Limb (tissue), 2 donors: ENCODE results near the gene SLC6A6.

Experiments used
- DNase-seq, 2 donors: peaks; one replicate each; pipeline ENCODE4 v3.0.0-alpha.2; 2016; ENCODE audit errors: extremely low spot score in 2 of 2

The SLC6A6 gene

DNA sequence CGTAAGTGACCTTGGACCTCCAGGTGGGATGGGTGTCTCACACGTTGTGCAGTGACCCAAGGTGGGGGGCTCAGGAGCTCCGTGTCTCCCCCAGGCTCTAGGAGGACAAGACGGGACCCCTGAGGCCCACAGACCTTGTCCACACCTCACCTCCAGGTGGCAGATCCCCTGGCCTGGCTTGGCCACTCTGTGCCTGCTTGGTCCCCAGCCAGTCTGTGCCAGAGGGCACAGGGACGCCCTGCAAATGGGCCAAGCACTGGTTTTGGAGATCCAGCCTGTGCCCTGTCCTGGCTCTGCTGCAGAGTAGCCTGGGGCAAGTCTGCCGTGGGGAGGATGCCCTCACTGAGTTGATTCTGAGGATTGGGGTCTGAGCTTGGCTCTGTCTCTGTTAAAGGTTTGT is 14.0 kb downstream of the SLC6A6 start:
- no peak for DNase-seq

DNA sequence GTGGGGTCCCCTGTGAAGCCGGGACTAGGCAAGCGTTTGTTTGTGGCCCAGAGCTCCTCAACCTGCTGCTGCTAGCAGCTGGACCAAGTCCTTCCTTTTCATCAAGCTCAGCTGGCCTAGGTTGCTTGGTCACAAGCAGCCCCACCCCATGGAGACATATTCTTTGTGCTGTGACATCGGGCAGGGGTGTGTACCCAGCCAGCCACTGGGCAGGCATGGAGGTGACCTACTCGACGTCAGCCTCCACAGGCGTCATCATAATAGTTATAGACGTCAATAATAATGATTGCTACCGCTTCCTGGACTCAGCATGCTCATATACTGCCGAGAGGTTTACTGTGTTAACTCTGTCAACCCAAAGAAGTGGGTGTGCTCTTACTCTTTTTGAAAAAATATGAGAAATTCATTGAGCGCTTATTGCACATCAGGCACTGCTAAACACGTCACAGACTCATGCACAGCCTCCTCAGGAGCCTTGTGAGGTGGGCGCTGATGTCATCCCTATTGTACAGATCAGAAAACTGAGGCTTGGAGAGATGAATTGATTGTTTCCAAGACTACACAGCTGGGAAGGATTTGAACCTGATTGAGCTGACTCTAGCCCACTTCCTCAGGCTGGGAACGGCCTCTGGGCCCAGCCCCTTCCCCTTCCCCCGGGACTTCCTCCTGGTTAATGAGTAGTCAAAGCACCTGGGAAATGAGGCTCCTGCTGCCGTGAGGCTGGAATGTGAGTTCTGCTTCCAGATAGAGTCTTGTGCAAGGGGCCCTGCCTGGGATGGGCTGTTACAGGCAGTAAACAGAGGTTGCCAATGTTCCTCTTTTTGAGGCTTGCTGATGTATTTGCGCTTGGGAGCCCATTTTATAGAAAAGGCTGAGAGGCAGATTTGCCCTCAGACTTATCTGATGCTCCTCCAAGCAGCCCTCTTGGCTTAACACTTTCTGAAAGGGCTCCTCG is 16.2 kb downstream of the SLC6A6 start:
- no peak for DNase-seq

DNA sequence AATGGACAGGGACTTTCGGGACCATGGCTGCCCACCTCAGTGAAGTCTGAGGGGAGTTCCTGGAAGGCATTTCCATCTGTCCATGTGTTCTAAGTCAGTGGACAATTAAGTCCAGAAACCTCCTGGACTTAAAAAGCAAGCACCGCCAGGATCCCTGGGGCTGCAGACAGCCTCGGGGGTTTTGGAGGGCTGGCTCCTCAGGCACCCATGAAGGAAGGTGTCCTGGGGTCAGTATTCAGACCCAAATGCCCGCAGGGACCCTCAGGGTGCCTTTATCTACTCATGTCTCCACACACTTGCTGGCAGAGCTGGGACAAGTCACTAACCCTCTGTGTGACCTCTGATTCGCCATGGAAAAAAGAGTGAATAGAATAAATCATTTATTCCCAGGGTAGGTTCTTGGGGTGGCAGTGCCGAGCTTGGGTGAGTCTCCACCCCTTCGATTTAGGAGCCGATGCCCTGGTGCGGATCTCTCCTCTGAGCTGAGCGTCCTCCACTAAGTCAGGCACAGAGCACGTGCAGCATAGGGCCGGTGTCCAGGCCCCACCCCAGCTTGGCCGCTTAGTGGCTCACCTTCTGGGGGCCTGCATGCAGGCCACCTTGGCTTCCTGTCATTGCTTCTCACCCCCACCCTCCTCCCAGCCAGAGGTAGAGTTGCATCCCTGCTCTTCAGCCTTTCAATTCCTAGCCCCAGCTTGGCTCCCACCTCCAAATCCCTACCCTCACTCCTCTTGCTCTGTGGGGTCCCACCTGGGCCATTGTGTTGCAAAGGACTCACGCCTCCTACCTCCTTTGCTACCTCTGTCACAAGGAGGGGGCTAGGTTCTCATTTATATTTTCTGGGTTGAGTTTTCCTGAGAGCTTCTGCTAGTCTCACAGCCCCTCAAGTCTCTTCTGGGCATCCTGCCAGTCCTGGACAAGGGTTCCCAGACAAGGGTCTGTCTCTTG is 19.9 kb downstream of the SLC6A6 start:
- no peak for DNase-seq

DNA sequence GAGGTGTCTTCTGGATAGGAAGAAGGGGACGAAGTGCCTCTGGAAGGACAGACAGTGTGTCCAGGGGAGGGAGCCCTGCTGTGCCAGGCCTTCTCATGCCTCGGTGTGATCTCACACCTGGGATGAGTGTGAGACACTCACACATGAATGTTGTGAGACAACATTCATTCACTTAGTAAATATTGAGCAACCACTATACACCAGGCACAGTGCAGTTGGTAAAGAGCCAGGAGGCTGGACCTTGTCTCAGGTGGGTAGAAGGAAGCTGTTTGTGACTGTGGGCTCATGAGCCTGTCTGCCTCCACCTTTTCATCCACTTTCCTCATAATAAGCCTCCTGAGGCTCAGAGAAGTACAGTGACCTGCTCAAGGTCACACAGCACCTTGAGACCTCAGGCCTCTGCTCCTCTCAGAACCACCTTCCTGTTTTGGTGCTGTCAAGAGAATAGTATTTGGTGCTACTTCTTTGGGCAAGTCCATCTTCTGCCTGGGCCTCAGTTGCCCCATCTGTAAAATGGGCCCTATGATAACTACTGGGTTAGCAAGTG is 20.9 kb downstream of the SLC6A6 start:
- no peak for DNase-seq

DNA sequence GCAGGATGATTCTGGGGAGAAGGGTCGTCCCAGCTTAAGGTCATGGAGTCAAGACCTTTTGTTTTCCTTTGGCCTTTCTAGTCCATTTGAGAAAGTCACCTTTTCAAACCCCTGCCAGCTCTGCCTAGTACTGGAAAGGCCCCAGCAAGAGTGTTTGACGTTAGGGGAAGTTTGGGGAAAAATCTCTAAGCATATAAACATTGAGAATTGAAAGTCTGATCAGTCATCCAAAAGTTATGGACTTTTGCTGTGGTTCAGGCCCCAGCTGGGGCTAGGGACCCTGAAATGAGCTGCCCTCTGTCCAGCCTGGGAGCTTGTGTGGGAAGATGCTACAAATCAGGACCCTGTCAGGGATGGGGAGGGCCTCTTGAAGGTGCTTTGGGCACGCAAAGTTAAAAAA is 21.6 kb downstream of the SLC6A6 start:
- no peak for DNase-seq

DNA sequence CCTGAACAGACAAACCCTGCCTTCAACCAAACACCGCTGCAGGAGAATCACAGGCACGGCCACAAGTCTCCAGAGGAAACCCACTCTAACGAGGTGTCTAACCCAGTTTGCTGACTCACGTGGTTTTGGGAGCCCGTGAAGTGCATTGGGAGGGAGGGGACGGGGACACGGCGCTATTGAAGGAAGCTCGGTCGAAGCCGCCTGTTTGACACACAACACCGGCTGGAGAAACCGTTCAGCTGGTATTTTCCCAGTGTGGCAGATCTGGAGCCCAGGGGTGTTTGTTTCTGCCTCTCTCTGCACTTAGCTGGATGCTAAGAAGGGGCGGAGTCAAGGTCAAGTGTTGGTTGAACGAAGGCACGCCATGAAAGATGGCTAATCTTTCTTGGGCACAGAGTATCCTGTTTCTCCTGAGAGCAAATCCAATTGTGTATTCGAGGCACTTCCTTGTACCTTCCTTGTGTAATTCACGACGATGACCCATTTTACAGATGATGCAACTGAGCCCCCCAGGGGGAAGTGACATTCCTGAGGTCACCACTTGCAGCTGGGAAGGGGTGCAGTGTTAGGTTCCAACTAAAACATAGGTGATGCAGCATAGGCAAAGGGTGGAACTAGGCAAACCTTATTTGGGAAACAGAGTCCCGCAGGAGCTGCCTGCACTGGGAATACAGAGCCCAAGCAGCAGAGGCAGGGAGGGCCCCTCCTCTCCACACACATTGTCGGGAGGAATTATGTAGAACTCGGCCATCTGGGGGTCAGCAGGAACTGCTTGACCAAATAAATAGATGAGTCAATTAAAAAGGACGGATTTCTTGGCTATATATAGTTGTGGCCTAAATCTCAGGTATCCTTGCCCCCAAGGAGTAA is 22.5 kb downstream of the SLC6A6 start:
- no peak for DNase-seq

DNA sequence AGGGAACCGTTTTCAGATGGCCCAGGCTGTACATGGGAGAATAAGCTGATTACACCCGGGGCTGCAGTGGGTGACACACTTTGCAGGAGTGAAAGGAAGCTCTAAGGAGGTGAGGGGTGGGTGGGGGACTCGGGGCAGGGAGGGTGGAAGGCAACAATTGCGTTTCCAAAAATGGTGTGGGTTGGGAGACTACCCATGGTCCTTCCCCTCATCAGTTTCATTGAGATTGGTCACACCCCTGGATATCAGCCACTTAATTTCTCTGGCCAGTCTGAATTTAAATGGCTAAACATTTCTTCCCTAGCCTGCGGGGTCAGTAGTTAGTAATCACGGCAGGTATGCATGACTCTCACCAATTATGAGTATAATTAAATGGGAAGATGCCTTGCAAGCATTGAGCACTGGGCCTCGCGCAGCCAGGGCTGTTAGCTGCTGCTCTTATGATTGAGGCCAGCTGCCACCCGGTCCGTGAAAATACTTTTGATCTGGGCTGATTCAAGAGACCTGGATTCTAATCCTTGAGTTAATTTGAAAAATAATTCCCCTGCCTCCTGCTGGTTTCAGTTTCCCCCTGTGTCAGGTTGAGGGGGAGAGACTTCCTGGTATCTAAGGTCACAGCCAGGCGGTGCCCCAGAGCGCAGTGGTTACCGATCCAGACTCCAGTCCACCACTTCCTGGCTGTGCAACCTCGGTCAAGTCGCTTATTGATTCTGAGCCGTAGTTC is 23.3 kb downstream of the SLC6A6 start:
- no peak for DNase-seq

DNA sequence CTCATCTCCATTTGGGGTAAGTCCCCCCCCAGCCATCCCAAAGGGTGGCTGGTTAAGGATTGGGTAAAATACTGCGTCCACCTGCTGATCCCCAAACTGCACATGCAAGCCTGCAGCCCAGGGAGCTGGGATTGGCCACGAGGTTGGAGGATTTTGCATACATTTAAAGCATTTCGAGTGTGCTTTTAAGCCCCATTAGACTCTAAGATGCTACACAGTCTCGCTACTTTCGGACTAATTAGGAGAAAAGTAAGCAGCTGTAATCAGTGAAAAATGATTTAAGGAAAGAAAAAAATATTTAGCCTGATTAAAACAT is 23.9 kb downstream of the SLC6A6 start:
- no peak for DNase-seq

DNA sequence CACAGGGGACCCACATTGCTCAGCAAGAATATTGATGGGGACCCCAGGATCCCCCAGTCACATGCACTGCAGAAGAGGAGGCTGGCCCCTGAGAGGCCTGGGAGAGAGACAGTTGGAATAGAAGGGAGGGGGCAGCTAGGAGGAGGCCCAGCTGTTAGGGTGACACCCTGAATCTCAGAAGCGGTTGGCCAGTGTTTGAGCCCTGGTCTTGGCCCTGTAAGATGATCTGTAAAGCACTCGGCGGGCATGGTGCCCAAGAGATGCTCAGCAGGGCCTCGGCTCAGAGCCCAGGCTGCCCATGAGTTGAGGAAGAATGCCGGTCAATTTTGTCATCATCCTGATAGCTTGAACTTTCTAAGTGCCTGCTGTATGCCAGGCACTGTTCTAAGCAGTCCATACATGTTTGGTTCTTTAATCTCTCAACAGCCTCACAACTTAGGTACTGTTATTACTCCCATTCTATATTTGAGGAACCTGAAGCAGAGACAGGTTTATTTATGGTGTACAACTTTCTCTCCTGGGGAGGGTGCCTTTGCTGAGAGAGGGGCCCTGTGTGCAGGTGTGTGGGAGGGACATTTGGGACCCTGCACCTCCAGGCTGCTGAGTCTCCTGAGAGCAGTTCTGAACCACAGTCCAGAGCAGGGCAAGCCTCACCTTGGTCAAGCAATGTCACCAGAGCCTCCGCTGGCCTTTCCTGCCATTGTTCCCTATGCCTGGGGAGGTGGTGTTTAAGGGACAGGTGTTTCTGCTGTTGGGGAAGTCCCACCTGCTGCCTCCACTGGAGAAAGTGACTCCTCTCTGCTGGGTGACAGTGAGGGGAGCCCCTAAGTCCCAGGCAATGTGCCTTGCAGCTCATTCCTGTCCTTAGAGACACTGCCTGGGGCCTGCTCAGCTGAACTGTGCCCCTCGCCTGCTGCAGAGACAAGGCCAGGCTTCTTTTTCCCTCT is 26.0 kb downstream of the SLC6A6 start:
- no peak for DNase-seq

DNA sequence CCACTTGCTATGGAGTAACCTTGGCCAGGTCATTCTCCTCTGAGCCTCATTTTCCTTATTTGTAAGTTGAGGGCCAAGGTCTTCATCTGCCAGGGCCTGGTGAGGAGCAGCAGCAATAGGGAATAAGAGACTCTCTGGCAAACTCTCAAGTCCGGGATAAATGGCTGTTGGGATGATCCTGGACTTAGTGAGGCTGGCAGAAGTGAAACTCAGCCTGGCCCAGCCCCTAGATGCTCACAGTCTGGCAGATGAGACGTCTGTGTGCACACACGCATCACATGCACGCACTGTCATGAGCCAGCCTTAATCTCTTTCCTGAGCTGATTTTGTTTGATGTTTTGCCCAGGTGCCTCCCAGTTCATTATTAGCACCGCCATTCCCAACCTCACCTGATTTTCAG is 26.8 kb downstream of the SLC6A6 start:
- DNase-seq: no peak

DNA sequence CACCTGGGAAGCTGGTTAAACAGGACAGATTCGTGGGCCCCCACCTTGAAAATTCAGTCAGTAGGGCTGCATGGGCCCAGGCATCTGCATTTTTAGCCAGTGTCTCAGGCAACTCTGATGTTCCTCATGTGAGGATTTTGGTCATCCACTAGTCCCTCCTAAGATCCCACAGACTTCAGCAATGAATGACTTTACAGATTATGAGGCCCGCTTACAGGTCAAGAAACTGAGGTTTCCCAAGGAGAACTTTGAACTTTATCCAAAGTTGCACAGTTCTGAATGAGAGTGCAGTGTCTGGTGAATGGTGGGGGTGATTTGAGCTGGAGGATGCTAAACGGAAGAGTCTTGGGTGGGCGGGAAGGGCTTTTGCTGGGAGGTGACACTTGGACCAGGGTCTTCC is 27.2 kb downstream of the SLC6A6 start:
- no peak for DNase-seq

DNA sequence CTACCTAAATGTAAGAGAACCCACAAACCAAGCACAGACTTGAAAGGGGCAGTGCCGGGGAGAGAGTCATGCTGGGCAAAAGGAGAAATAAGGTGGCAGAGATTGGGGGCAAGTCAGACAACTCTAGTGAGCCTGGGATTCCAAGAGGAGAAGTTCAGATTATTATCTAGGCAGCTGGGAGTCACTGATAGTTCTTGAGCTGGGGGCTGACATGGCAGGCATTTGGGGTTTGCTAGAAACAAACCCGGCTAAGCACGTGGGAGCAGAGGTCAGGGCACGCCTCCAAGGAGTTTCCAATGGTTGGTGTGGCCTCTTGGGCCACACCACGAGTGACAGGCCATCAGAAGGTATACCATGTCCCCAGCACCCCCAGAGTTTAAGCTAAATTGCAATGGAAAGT is 27.6 kb downstream of the SLC6A6 start:
- DNase-seq: no peak

DNA sequence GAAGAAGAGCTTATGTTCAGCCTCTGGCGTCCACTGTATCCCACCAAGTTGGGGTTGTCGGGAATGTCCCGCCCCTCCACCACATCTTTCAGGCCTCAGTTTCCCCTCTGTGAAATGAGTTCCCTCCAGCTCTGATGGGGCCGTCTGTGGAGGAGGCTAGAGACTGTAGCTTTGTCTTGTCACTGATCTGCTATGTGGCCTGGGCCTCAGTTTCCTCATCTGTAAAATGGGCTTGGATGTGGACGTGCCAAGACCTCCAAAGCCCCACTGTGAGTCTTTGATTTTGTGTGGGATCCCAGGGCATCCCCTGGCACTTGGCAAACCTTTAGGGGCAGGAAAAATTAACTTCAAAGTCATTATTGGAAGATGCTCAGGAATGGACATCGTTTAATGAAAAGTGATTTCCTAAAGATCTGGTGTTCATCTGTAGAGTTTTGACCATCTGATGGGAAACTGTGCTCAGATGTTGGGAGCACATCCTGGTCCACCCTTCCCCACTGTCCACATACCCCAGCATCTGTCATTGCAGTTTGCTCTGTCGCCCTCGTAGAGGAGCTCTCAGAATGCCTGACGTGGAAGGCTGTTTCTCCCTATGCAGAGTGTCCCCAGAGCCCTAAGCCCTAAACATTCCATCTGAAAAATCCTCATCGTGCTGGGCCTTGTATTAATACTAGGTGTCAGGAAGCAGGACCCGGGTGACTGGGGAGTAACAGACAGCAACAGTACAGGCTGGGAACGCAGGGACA is 28.5 kb downstream of the SLC6A6 start:
- DNase-seq: no peak

DNA sequence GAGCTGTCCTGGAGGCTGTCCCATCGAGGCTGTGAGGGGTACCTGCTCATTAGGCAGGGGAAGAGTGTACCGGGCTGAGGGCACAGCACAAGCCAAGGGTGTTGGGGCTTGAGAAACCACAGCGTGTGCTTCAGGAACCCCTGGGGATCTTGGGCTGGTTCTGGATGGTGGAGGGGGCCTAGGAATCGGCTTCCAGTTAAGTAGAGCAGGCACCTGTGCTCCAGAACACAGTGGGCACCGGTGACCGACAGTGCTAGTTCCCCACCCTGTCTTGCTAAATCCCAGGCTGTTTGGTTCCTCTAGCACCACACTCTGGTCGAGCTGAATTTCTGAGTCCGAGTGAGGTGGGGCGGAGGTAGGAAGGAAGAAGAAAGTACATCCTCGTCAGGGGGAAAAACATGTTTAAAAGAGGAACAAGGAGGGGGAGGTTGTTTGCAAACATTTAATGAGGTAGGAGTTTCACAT is 29.1 kb downstream of the SLC6A6 start:
- DNase-seq: no peak

DNA sequence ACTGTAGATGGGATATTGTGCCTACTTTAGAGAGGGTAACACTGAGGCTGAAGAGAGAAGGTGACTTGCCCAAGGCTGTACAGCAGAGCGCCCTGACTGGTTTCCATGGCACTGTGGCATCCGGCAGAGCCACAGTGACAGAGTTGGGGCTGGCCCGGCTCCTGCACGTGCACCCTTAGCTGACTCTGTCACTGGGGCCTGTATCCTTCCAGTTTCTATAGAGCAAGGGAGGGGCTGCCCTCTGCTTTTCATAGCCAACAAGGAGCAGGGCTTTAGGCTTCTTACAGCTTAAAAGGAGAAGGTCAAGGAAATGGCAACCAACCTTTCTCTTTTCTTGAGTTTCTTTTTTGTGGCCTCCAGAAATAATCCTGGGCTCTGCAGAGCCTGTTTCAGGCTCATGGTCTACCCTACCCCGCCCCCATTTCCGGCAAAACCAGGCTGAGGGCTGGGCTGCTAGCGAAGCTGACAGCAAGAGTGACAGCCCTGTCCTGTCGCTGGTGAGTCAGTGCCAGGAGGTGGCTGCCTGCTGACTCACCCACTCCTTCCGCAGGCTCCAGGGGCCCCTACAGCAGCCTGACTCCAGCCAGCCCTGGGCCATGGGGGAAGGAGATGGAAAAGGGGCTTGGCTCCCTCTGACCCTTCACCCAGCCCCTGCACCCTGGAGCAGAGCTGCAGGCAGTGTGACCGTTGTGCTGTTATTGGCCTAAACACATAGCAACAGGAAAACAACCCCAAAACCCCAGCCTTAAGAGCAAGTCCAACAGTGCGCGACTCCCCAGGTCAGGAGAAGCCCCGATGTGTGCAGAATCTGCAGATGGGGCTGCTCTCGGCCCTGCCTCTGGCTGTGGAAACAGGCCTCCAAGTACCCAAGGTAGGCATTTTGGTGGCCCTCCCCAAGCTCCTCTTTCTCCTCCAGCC is 29.8 kb downstream of the SLC6A6 start:
- peak in 1 of 2 donors; percentile 47 for DNase-seq

DNA sequence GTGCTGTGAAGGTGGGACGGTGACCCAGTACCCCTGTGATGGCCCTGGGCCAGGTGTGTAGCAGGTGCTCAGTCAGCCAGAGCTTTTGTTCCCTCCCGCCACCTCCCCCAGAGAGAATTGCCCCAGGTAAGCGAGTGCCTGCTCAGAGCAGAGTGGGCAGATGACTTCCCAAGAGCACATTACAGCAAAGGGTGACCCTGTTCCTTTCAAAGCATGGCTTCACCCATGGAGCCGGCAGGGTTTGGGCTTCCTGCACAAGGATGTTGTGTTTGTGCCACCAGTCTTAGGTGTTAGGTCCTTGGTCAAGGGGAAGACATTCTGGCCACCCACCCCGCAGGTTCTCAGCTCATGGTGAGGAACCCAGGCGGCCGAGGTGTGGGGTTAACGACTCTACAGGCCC is 30.7 kb downstream of the SLC6A6 start:
- DNase-seq: no peak

DNA sequence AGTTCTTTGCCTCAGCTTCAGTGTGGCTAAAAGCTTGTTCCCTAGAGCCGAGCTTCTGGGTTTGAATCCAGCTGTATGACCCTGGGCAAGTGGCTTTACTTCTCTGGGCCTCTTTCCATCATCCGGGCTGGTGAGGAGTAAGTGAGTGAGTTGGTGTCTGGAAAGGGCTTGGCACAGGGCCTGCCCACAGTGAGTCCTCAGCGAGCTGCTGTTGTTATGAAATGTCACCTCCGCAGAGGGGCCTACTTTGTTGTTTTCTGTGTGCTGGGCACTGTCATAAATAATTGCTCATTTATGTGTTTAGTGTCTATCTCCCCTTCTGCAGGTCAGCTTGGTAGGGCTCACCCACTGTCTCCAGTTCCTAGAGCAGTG is 31.7 kb downstream of the SLC6A6 start:
- no peak for DNase-seq
